Head of caudate nucleus (tissue), 42 donors: ENCODE results near the gene MSANTD1.

Experiments used
- DNase-seq, 42 donors: peaks; one replicate each; pipeline versions ENCODE4 v3.0.0 to v3.0.0-alpha.2; 2020 to 2021; ENCODE audit warnings: mixed read lengths in 7 of 42
- intact Hi-C: fragments of 100-400 bp; cut with DNase I; formaldehyde crosslinking; loops from one replicate; pipeline ENCODE4 v1.15.0; 2022

MSANTD1 gene

DNA sequence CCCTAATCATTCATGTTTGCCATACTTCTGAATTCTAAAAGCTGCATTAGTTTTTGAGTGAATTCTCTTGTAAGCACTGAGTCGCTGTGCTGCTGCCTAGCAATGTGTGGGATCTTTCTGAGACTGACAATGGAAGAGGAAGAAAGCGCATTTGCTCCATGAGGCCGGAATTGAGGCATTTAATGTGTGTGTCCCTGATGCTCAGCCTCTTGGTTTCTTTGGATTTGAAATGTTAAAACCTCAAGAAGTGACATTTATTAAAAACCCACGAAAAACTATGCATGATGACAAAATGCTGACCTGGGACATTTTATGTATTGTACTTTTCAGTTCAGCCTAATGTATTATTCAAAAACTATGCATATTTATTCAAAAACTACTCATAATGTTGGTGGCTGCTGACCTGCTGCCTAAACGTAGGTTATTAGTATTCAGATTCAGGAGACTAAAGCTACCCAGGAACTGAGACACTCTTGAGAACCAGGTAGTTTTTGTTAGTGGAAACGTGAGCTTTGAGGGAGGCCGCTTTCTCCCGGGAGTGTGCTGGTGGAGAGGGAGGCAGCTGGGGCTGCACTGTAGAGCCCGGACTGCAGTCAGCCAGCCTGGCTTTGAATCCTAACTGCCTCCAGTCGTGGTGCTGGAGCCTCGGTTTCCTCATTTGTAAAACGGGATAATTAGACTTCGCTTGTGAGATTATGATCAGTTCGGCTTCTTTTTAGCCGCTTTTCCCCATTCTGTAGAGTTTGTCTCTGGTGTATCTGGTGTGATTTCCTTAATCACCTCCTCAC lies 55.2 kb downstream of the MSANTD1 start:
- DNase-seq = peak in 14 of 42 donors; percentile 3 to 49 (median 26)

DNA sequence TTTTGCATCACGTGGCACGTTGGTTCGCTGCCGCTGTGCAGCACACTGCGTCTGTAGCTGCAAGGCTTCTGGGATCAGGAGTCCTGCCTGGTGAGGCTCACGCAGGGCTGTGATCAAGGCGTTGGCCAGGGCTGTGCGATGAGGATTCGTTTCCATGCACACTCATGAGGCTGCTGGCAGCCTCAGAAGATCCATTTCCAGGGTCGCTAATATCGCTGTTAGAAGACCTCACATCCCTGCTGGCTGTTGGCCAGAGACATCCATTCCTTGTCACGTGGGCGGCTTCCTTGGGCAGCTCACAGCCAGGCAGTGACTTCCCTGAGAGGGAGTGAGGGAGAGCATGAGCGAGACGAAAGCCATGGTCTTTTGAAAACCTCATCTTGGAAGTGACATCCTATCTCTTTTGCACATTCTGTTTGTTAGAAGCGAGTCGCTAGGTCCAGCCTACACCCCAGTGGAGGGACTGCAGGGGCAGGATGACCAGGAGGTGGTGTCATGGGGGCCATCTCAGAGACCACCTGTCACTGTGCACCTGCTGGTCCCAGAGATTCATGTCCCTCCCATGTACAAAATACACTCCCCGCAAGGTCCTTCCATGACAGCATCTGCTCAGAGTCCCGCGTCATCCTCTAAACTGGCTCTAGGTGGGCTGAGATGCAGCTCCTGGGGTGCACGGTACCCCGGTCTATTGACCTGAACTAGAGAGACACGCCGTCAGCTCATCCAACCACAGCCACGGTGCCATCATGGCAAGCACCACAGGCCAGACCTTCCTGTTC lies 56.1 kb downstream of the MSANTD1 start:
- intact Hi-C loops = no loop called here
- peak in 27 of 42 donors; percentile 24 to 79 (median 47) for DNase-seq

More for the DNA sequence above, 55.2 kb downstream of the MSANTD1 start:
- intact Hi-C loops = no loop called here

DNA sequence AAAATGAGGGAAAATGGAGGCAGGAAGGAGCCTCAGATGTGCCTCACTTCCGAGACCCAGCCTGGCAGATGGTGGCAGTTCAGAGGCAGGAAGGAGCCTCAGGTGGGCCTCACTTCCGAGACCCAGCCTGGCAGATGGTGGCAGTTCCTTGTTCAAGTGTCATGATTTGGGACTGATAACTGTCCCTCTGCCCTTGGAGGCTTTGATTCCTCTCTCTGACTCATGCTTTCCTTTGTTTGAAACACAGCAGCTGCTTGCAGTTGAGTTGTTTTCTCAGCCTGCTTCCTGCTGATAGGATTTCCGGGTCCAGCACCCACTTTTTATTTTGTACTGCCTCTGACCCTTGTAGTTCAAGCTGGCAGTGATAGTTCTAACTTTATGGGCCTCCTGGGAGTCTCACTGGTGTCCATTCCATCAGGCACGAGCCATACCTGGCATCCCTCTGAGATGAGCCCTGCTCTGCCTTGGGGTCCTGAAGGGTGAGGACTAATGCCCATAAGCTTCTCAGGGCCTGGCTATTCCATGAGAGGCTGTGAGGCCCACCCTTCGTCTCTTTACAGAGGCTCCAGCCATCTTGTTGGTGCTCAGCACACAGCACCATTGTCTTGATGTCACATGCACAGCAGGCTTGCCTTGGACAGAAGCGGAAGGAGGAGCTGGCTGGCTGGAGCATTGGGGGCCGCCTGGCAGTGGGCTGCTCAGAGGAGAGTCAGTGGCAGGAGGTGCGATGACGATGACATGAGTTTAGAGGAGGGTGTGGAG lies 56.8 kb downstream of the MSANTD1 start:
- DNase-seq = peak in 26 of 42 donors; percentile 17 to 77 (median 53)
- intact Hi-C loops = no loop called here
